DND-41 (cell line): Measurements from ENCODE around the gene CLEC18B.
"Not testable (repeated sequence)": the region's sequence is repeated elsewhere in the genome, so short reads cannot be mapped to it uniquely, and the experiment has no call there.

Experiments used
- ATAC-seq: fragments of 200-7000 bp; cut with Tn5 transposase; 3 replicates; pipeline ENCODE4 v1.9.1; 2021; ENCODE audit warnings: low read depth; ENCODE audit not compliant: insufficient read depth
- DNase-seq: peaks from one replicate; pipeline ENCODE4 v3.0.0-alpha.2; 2020
- H2AFZ ChIP-seq: 2 replicates; pipeline ENCODE4 v1.6.0; 2012; ENCODE audit warnings: low read depth, low read length
- H3K27ac ChIP-seq: 2 replicates; pipeline ENCODE4 v1.5.1; 2012; ENCODE audit warnings: low read length, inconsistent platforms
- H3K27me3 ChIP-seq: fragments of 200-600 bp; sonication (generic); 2 replicates; pipeline ENCODE4 v1.6.0; 2012; ENCODE audit warnings: low read length, mild to moderate bottlenecking, inconsistent platforms; ENCODE audit not compliant: insufficient read depth, poor library complexity
- H3K36me3 ChIP-seq: 2 replicates; pipeline ENCODE4 v1.5.1; 2012; ENCODE audit warnings: low read length, inconsistent platforms; ENCODE audit not compliant: insufficient read depth
- H3K4me1 ChIP-seq: 2 replicates; pipeline ENCODE4 v1.5.1; 2012; ENCODE audit warnings: mild to moderate bottlenecking, low read length; ENCODE audit not compliant: insufficient read depth
- H3K4me2 ChIP-seq: 2 replicates; pipeline ENCODE4 v1.6.0; 2012; ENCODE audit warnings: mild to moderate bottlenecking, moderate library complexity, low read length, inconsistent platforms; ENCODE audit not compliant: insufficient read depth
- H3K4me3 ChIP-seq, 2 experiments: fragments of 200-600 bp in 1 of 2; shearing (Covaris generic) in 1 of 2; 2 replicates each; pipeline ENCODE4 v1.5.1; 2012 to 2016; ENCODE audit warnings: inconsistent platforms in 2 of 2, low read length in 2 of 2, mild to moderate bottlenecking in 2 of 2, low read depth in 1 of 2, moderate library complexity in 1 of 2
- H3K79me2 ChIP-seq: 2 replicates; pipeline ENCODE4 v1.6.0; 2012; ENCODE audit warnings: low read length, inconsistent platforms; ENCODE audit not compliant: insufficient read depth
- H3K9ac ChIP-seq: 2 replicates; pipeline ENCODE4 v1.6.0; 2012; ENCODE audit warnings: low read depth, mild to moderate bottlenecking, inconsistent platforms, low read length, moderate library complexity
- H3K9me3 ChIP-seq: 2 replicates; pipeline ENCODE4 v1.5.1; 2012; ENCODE audit warnings: low read length, moderate library complexity, mild to moderate bottlenecking, inconsistent platforms; ENCODE audit not compliant: insufficient read depth, severe bottlenecking
- H4K20me1 ChIP-seq: 2 replicates; pipeline ENCODE4 v1.6.0; 2012; ENCODE audit warnings: low read length; ENCODE audit not compliant: insufficient read depth
- CTCF ChIP-seq: IDR thresholded peaks from 2 replicates; pipeline ENCODE4 v1.5.1; 2012; ENCODE audit warnings: borderline replicate concordance, low read length, moderate library complexity, mild to moderate bottlenecking; ENCODE audit not compliant: poor library complexity, severe bottlenecking; ENCODE audit errors: extremely low read depth

The CLEC18B gene

DNA sequence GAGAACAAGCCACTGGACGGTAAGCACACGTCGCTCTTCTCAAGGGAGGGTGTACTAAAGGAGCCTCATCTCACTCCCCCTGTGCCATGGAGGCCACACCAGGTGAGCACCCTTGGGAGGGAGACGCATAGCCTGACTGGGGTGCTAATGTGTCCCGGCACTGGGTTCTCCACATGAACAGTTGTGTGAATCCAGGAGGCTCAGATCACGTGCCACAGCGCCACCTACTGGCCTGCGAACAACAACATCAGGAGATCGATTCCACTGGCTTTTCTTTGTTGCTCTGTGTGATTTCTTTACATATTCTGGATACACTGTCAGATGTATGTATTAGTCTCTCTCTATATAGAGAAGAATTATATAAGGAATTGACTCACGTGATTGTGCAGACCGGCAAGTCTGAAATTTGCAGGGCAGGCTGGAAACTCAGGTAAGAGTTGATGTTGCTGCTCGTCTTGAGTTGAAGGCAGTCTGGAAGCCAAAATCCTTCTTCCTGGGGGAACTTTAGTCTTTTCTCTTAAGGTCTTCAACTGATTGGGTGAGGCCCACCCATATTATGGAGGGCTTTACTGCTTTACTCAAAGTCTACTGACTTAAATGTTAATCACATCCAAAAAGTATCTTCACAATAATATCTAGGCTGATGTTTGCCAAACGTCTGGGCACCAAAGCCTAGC is 8.9 kb upstream of the CLEC18B start:
- H4K20me1 ChIP-seq, H3K36me3 ChIP-seq, H3K9me3 ChIP-seq, H3K4me1 ChIP-seq, H3K27me3 ChIP-seq, H3K9ac ChIP-seq, H3K4me2 ChIP-seq, H3K27ac ChIP-seq, H3K4me3 ChIP-seq, H3K79me2 ChIP-seq, H2AFZ ChIP-seq: not testable (repeated sequence)
- DNase-seq, result peak; percentile 65
- peak; percentile 76 for TF ChIP-seq CTCF
- ATAC-seq, result peak; percentile 94

GRCh38 chr16:74428493-74428892 is 7.2 kb upstream of the CLEC18B start:
- not testable (repeated sequence) for H3K4me2 ChIP-seq, H3K27me3 ChIP-seq, H3K27ac ChIP-seq, DNase-seq, H3K79me2 ChIP-seq, H4K20me1 ChIP-seq, H3K9me3 ChIP-seq, ATAC-seq, H3K4me1 ChIP-seq, H2AFZ ChIP-seq, H3K4me3 ChIP-seq, H3K9ac ChIP-seq, H3K36me3 ChIP-seq

- H3K4me1 ChIP-seq, H3K79me2 ChIP-seq, H3K27me3 ChIP-seq, H3K4me3 ChIP-seq, H3K27ac ChIP-seq, ATAC-seq, DNase-seq, H3K9me3 ChIP-seq, H4K20me1 ChIP-seq, H3K4me2 ChIP-seq, H3K36me3 ChIP-seq, H3K9ac ChIP-seq, H2AFZ ChIP-seq: not testable (repeated sequence)
Observed at GRCh38 chr16:74425751-74426150, 4.5 kb upstream of the CLEC18B start.

DNA sequence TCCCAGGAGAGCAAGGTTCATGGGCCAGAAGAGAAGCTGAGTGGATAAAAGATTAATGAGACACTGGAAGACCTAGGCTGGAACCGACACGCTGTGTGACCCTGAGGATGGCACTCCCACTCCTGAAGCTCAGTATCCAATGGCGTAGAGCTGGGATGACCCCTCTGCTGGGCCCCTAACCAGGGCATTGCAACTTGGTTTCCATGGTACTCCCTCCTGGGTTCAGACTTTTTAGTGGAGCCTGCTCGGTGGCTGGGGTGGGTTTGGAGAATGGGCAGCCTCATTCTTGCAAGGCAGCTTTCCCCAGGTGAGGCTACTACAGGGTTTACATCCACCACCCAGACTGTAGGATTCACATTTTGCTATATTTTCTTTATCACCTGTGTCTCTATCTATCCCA is 2.4 kb upstream of the CLEC18B start:
- ATAC-seq, H4K20me1 ChIP-seq, H3K4me1 ChIP-seq, H3K36me3 ChIP-seq, H3K9me3 ChIP-seq, H3K4me3 ChIP-seq, H2AFZ ChIP-seq, DNase-seq, H3K27me3 ChIP-seq, H3K9ac ChIP-seq, H3K4me2 ChIP-seq, H3K27ac ChIP-seq, H3K79me2 ChIP-seq: not testable (repeated sequence)

DNA sequence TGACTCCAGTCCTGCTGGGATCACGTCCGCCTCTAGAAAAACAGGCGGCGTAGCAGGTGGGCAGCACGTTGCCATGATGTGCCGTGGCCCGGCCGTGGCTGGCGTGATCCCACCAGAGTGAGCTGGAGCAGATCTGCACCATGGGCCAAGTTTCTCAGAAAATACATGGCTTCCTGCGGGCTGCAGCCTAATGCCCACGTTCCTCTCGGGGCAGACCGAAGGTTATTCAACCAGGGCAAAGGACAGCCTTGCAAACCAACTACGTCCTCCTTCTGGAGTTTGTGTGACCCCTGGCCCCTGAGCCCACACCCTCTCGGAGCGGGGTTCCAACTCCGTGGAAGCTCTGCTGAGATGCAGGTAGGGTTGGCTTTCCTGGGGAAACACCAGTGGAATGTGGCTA is 808 bp upstream of the CLEC18B start:
- ATAC-seq, H3K4me2 ChIP-seq, H3K9me3 ChIP-seq, H3K27ac ChIP-seq, H4K20me1 ChIP-seq, H3K4me3 ChIP-seq, H3K9ac ChIP-seq, H2AFZ ChIP-seq, H3K79me2 ChIP-seq, H3K27me3 ChIP-seq, H3K4me1 ChIP-seq, H3K36me3 ChIP-seq, DNase-seq: not testable (repeated sequence)

DNA sequence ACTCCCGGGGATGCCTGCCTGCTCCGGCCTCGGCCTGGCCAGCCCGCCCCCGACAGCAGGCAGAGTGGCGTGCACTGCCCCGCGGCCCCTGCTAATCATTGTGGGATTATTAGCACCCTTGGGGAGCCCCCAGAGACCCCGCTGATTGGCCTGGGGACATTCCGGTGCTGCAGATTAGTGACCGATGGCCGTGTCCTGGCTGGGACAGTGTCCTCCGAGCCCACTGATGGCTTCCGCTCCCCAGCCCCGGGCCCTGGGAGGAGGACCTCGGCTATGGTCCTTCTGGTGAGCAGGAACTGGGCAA is 156 bp upstream of the CLEC18B start:
- H3K36me3 ChIP-seq, H3K79me2 ChIP-seq, DNase-seq, ATAC-seq, H3K4me2 ChIP-seq, H2AFZ ChIP-seq, H3K27me3 ChIP-seq, H3K4me3 ChIP-seq, H3K4me1 ChIP-seq, H4K20me1 ChIP-seq, H3K9me3 ChIP-seq, H3K27ac ChIP-seq, H3K9ac ChIP-seq: not testable (repeated sequence)

DNA sequence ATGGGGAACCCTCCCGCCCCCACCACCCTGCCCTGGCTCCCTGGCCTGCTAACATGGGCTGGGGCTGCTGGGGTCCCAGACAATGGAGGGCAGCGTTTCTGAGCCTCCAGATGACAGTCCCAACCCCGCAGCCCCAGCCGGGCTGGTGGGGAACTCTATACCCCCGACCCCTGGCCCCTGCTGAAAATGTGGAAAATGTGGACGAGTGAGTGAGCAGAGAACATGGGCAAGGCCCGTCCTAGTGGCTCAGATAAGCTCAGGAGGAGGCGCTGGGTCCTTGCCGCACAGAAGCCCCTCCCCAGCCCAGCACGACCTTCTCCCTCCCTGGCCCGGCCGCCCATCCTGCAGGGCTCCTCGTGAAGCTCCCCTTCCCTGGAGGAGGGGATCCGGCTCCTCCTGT is 1.5 kb downstream of the CLEC18B start:
- H2AFZ ChIP-seq, H3K27me3 ChIP-seq, H3K4me1 ChIP-seq, H3K4me2 ChIP-seq, H3K79me2 ChIP-seq, H3K36me3 ChIP-seq, DNase-seq, H3K4me3 ChIP-seq, H3K27ac ChIP-seq, H3K9ac ChIP-seq, H3K9me3 ChIP-seq, H4K20me1 ChIP-seq: not testable (repeated sequence)
- ATAC-seq, result 0 out of 3 replicates have a peak, but pooled peaks have one; percentile 16

DNA sequence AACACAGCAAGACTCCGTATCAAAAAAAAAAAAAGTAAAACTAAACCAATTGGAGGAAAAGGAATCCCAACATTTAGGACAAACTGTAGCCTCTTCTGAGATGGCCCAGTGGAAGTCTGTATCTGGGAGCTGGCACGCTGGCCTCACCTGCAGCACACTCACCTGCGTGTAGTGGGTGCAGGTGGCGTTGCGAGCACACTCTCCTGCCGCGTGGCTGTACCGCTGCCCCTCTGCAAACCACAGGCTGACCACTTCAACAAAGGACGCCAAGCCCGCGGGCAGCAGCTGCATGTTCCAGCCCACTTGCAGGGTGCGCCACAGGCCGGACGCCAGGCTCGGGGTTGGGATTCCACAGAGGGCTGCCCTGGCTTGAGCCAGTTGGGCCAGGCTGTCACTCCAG is 3.4 kb downstream of the CLEC18B start:
- H3K9ac ChIP-seq, ATAC-seq, H3K9me3 ChIP-seq, DNase-seq, H3K4me3 ChIP-seq, H3K36me3 ChIP-seq, H3K79me2 ChIP-seq, H3K27me3 ChIP-seq, H3K4me2 ChIP-seq, H2AFZ ChIP-seq, H4K20me1 ChIP-seq, H3K27ac ChIP-seq, H3K4me1 ChIP-seq: not testable (repeated sequence)
